Lower leg skin (tissue), 4 donors: Measurements from ENCODE around the gene NCOA1. TPM values are rescaled to one million over a fixed set of nuclear protein-coding genes. Genes with fewer than 3 reads are reported as not detected.

ENCODE experiments used
- DNase-seq, 2 donors: peaks; one replicate each; pipeline ENCODE4 v3.0.0-alpha.2; 2019; ENCODE audit warnings: low spot score in 2 of 2
- H3K4me3 ChIP-seq: fragments of 200-600 bp; sonication (generic); 2 replicates; pipeline ENCODE4 v1.5.1; 2017; ENCODE audit warnings: mild to moderate bottlenecking, low read depth; ENCODE audit not compliant: poor library complexity, severe bottlenecking
- POLR2A ChIP-seq, 2 donors: fragments of 450-650 bp; IDR thresholded peaks; one replicate each; pipeline ENCODE4 v1.6.1; 2016 to 2017; ENCODE audit warnings: antibody characterized with exemption in 2 of 2, mild to moderate bottlenecking in 1 of 2, moderate library complexity in 1 of 2
- WGBS, 2 donors: methylation state at CpG; one replicate each; pipeline ENCODE4 v1.1.5; 2018; 5-methylcytosine and 5-hydroxymethylcytosine counted together
- intact Hi-C: fragments of 100-400 bp; cut with DNase I; formaldehyde crosslinking; loops from one replicate; pipeline ENCODE4 v1.15.0; 2023; ENCODE audit warnings: low total_unique reads
- total RNA-seq, 4 donors: library from RNA; depleted of rRNA; stranded (reverse); fragments of >200 nt; gene quantifications; one replicate each; pipeline ENCODE4 v1.1.0, GENCODE V29; 2016
- TF ChIP-seq, protein P1 (sequence below), 3 donors: fragments of 450-650 bp; IDR thresholded peaks; one replicate each; pipeline ENCODE4 v1.5.1; 2016; ENCODE audit warnings: antibody characterized with exemption in 3 of 3, mild to moderate bottlenecking in 3 of 3, moderate library complexity in 2 of 3

Gene NCOA1
- total RNA-seq, 4 donors from 2014 or later, result 37.9 to 50.1 (median 45.0) TPM

DNA sequence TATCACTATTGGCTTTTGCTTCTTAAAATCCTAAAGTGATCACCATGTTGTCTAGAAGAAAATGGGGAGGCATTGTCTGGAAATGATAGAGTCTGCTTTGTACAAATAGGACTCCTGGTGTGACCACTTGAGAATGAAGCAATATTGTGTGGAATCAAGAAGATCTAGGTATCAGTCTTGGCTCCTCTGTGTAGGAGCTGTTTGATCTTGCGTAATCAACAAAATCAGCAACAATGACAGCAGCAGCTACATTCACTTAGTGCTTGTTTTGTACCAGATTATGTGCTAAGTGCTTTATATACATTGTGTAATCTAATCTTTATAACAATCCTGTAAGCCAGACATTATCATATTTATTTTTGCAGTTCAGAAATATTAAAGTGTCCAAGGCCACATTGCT is 17.8 kb downstream of the NCOA1 start:
- intact Hi-C loops, result no loop called here

DNA sequence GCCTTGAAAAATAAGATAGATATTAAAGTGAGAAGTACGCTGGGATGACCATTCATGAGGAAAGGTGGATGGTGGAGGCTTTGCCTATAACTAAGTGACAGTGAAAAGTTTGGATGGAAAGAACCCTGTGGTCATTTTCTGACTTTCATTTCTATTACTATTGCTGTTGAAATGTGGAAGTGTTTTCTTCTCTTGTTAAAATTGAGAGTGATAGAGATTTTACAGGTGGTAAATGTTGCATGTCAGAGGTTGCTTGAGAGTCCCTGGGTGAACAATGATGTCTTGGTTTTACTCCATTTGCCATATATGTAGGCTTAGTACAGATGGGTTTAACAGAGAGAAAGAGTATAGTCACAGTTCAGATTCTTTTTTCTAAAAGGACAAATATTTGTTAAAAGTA is 18.4 kb downstream of the NCOA1 start:
- no peak for DNase-seq
- TF ChIP-seq POLR2A (IDR thresholded peaks at IDR 0.05), result no peak
- TF ChIP-seq, protein P1, sequence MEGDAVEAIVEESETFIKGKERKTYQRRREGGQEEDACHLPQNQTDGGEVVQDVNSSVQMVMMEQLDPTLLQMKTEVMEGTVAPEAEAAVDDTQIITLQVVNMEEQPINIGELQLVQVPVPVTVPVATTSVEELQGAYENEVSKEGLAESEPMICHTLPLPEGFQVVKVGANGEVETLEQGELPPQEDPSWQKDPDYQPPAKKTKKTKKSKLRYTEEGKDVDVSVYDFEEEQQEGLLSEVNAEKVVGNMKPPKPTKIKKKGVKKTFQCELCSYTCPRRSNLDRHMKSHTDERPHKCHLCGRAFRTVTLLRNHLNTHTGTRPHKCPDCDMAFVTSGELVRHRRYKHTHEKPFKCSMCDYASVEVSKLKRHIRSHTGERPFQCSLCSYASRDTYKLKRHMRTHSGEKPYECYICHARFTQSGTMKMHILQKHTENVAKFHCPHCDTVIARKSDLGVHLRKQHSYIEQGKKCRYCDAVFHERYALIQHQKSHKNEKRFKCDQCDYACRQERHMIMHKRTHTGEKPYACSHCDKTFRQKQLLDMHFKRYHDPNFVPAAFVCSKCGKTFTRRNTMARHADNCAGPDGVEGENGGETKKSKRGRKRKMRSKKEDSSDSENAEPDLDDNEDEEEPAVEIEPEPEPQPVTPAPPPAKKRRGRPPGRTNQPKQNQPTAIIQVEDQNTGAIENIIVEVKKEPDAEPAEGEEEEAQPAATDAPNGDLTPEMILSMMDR (IDR thresholded peaks at IDR 0.05), result no peak
- H3K4me3 ChIP-seq, result no peak overlapping the region
- WGBS, 2 donors, result 97 to 100% methylated on average over 1 of the region's 1 CpG
- intact Hi-C loops, result no loop called here

More for the DNA sequence above, 17.8 kb downstream of the NCOA1 start:
- WGBS, 2 donors, result 83 to 91% methylated on average over 1 of the region's 1 CpG
- TF ChIP-seq, protein P1 (IDR thresholded peaks at IDR 0.05), result no peak
- TF ChIP-seq POLR2A (IDR thresholded peaks at IDR 0.05), result no peak
- no peak for DNase-seq
- H3K4me3 ChIP-seq, result no peak overlapping the region

DNA sequence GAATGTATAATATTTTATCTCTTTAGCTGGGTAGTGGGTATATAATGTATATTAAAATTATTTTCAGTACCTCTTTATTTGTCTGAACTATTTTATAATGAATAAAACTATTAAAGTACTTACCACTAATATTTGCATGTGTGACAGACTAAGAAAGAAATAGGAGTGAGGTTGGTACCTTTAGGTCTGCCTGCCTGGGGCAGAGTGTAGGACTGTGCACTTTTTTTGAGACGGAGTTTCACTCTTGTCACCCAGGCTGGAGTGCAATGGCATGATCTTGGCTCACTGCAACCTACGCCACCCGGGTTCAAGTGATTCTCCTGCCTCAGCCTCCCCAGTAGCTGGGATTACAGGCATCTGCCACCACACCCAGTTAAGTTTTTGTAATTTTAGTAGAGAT is 18.8 kb downstream of the NCOA1 start:
- 90 to 96% methylated on average over 3 of the region's 3 CpGs for WGBS, 2 donors
- no peak for TF ChIP-seq POLR2A (IDR thresholded peaks at IDR 0.05)
- TF ChIP-seq, protein P1 (IDR thresholded peaks at IDR 0.05), result no peak
- no peak overlapping the region for H3K4me3 ChIP-seq
- no peak for DNase-seq
- intact Hi-C loops, result no loop called here

DNA sequence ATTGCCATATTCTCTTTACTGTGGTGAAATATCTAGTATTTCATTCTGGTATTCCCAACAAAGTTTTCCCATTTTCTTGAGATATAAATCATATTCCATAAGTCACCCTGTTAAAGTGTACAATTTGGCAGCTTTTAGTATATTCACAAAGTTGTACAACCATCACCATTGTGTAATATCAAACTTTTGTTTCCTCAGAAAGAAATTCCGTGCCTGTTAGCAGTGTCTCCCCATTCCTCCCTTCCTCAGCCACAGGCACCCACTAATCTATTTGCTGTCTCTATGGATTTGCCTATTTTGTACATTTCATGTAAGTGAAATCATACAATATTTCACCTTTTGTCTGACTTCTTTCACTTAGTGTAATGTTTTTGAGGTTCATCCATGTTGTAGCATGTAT is 19.7 kb downstream of the NCOA1 start:
- TF ChIP-seq, protein P1 (IDR thresholded peaks at IDR 0.05), result no peak
- no peak for TF ChIP-seq POLR2A (IDR thresholded peaks at IDR 0.05)
- H3K4me3 ChIP-seq, result no peak overlapping the region
- intact Hi-C loops, result no loop called here
- 87 to 91% methylated on average over 1 of the region's 1 CpG for WGBS, 2 donors
- no peak for DNase-seq

DNA sequence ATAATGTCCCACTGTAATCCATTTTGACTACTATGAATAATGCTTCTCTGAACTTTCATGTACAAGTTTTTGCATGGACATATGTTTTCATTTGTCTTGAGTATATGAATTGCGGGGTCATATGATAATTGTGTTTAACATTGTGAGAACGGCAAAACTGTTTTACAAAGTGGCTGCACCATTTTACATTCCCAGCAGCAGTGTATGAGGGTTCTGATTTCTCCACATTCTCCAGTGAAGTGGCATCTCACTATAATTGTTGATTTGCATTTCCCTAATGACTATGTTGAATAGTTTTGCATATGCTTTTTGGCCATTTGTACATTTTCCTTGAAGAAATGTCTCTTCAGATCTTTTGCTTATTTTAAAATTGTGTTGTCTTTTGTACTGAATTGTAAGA is 20.1 kb downstream of the NCOA1 start:
- intact Hi-C loops, result no loop called here
- no peak for DNase-seq
- no peak for TF ChIP-seq POLR2A (IDR thresholded peaks at IDR 0.05)
- TF ChIP-seq, protein P1 (IDR thresholded peaks at IDR 0.05), result no peak
- no peak overlapping the region for H3K4me3 ChIP-seq
- 81 to 85% methylated on average over 2 of the region's 2 CpGs for WGBS, 2 donors

DNA sequence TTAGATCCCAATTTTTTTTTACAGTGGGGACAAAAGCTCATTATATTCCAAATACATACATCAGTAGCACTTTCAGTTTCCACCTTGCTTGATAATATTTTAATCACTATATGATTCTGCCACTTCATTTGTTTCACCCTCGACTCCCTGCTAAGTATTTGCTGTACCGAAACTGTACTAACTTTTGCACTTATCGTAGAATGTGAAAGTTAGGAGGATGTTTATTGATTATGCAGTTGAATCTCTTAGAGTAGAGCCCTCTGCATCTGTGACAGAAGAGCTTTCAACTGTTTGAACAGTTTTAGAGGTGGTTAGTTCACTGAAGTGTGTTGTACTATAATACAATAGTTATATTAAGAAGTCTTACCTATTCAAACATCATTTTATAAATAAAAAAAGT is 20.8 kb downstream of the NCOA1 start:
- TF ChIP-seq, protein P1 (IDR thresholded peaks at IDR 0.05), result no peak
- TF ChIP-seq POLR2A (IDR thresholded peaks at IDR 0.05), result no peak

More for the DNA sequence above, 20.8 kb downstream of the NCOA1 start:
- DNase-seq, result no peak
- intact Hi-C loops, result no loop called here
- no peak overlapping the region for H3K4me3 ChIP-seq
- WGBS, 2 donors, result 80 to 83% methylated on average over 3 of the region's 3 CpGs
